ENCODE results near the gene EIF4E3.

DNA sequence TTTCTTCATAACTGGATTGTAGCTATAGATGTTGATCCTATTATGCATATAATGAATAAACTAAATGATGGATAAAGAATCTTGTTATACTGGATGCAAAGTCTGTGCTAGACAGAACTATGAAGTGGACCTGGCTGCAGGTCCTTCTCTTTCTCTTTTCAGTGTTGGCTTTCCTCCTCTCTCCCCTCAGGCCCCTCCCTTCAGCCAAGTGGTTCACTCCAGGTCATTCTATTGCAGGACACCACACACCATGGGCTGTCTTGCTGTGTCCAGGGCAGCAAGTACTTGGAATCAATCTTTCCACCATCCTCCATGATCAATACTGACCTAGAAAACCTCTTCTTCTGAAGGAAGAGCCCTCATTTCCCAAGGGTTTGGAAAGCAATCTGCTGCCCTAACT is 20.3 kb downstream of the EIF4E3 start:
- TF ChIP-seq, protein P1, sequence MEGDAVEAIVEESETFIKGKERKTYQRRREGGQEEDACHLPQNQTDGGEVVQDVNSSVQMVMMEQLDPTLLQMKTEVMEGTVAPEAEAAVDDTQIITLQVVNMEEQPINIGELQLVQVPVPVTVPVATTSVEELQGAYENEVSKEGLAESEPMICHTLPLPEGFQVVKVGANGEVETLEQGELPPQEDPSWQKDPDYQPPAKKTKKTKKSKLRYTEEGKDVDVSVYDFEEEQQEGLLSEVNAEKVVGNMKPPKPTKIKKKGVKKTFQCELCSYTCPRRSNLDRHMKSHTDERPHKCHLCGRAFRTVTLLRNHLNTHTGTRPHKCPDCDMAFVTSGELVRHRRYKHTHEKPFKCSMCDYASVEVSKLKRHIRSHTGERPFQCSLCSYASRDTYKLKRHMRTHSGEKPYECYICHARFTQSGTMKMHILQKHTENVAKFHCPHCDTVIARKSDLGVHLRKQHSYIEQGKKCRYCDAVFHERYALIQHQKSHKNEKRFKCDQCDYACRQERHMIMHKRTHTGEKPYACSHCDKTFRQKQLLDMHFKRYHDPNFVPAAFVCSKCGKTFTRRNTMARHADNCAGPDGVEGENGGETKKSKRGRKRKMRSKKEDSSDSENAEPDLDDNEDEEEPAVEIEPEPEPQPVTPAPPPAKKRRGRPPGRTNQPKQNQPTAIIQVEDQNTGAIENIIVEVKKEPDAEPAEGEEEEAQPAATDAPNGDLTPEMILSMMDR (IDR thresholded peaks at IDR 0.05) = no peak
- no peak for TF ChIP-seq POLR2A (IDR thresholded peaks at IDR 0.05)
